Naive thymus-derived CD4-positive, alpha-beta T cell (primary cell): ENCODE results near the gene DGKE. TPM values are rescaled to one million over a fixed set of nuclear protein-coding genes. Genes with fewer than 3 reads are reported as not detected.

ENCODE experiments used
- ATAC-seq: fragments of 150-1000 bp; cut with Tn5 transposase; 2 replicates; pipeline ENCODE4 v1.10.0; 2021; ENCODE audit warnings: mild to moderate bottlenecking, moderate library complexity
- CTCF ChIA-PET: fragments of 350-600 bp; sonication (Branson Sonifier 250); formaldehyde crosslinking; loops from one replicate; lab custom pipeline; 2021; ENCODE audit warnings: antibody characterized with exemption; lab: Charles Lee
- POLR2A ChIA-PET: fragments of 350-600 bp; sonication (Branson Sonifier 250); formaldehyde crosslinking; loops from one replicate; lab custom pipeline; 2021; ENCODE audit warnings: antibody characterized with exemption, inconsistent platforms; lab: Charles Lee
- DNase-seq, 9 donors: peaks; one replicate each; pipeline versions ENCODE4 v3.0.0 to v3.0.0-alpha.2; 2020 to 2022; ENCODE audit warnings: mixed read lengths in 1 of 9
- H3K27ac ChIP-seq: one replicate; pipeline ENCODE4 v1.7.0; 2013; ENCODE audit warnings: mild to moderate bottlenecking, low read depth, low read length, moderate library complexity
- H3K27me3 ChIP-seq, 2 donors: one replicate each; pipeline ENCODE4 v1.7.0; 2013; ENCODE audit warnings: low read length in 2 of 2, mild to moderate bottlenecking in 2 of 2, moderate library complexity in 2 of 2; ENCODE audit not compliant: control insufficient read depth in 2 of 2, insufficient read depth in 2 of 2
- H3K36me3 ChIP-seq, 3 experiments: 1 replicate in 2 of 3; 2 replicates in 1 of 3; pipeline ENCODE4 v1.7.0; 2013; ENCODE audit warnings: low read length in 3 of 3, mild to moderate bottlenecking in 3 of 3, moderate library complexity in 1 of 3; ENCODE audit not compliant: insufficient read depth in 3 of 3, control insufficient read depth in 2 of 3
- H3K4me1 ChIP-seq, 2 donors: one replicate each; pipeline ENCODE4 v1.7.0; 2013; ENCODE audit warnings: low read length in 2 of 2, mild to moderate bottlenecking in 2 of 2, moderate library complexity in 1 of 2; ENCODE audit not compliant: control insufficient read depth in 2 of 2, insufficient read depth in 2 of 2
- H3K4me3 ChIP-seq: 2 replicates; pipeline ENCODE4 v1.7.0; 2013; ENCODE audit warnings: mild to moderate bottlenecking, low read length
- H3K9me3 ChIP-seq, 3 experiments: 1 replicate in 2 of 3; 2 replicates in 1 of 3; pipeline ENCODE4 v1.7.0; 2013; ENCODE audit warnings: low read length in 3 of 3; ENCODE audit not compliant: control insufficient read depth in 2 of 3
- H3K27ac Mint-ChIP-seq, 9 donors: one replicate each; pipeline ENCODE4 v1.8.0; 2020 to 2022; ENCODE audit warnings: mixed read lengths in 9 of 9, mild to moderate bottlenecking in 8 of 9, moderate library complexity in 5 of 9, inconsistent platforms in 2 of 9
- H3K27me3 Mint-ChIP-seq, 5 donors: one replicate each; pipeline ENCODE4 v1.8.0; 2021 to 2022; ENCODE audit warnings: mixed read lengths in 5 of 5, mild to moderate bottlenecking in 1 of 5
- H3K36me3 Mint-ChIP-seq, 5 donors: one replicate each; pipeline ENCODE4 v1.8.0; 2020 to 2022; ENCODE audit warnings: mixed read lengths in 5 of 5, mild to moderate bottlenecking in 3 of 5, inconsistent platforms in 1 of 5
- H3K4me1 Mint-ChIP-seq, 7 donors: one replicate each; pipeline ENCODE4 v1.8.0; 2020 to 2022; ENCODE audit warnings: mixed read lengths in 7 of 7, mild to moderate bottlenecking in 3 of 7, inconsistent platforms in 1 of 7
- H3K4me3 Mint-ChIP-seq, 10 donors: one replicate each; pipeline ENCODE4 v1.8.0; 2020 to 2022; ENCODE audit warnings: mild to moderate bottlenecking in 10 of 10, mixed read lengths in 10 of 10, moderate library complexity in 6 of 10, inconsistent platforms in 2 of 10
- H3K9me3 Mint-ChIP-seq, 11 donors: one replicate each; pipeline ENCODE4 v1.8.0; 2020 to 2022; ENCODE audit warnings: mixed read lengths in 11 of 11, mild to moderate bottlenecking in 4 of 11, inconsistent platforms in 1 of 11, moderate library complexity in 1 of 11
- intact Hi-C, 2 donors: fragments of 100-400 bp; cut with micrococcal nuclease; formaldehyde crosslinking; loops; one replicate each; pipeline ENCODE4 v1.15.1; 2023
- polyA plus RNA-seq, 2 donors: library from polyadenylated mRNA; unstranded; fragments of 300-500 nt; fragmentation: Illumina TruSeq; gene quantifications; one replicate each; pipeline ENCODE4 v1.2.3, GENCODE V29; 2021
- total RNA-seq, 6 experiments: library from RNA in 5 of 6; stranded (reverse) in 5 of 6; gene quantifications; 1 replicate in 5 of 6; 2 replicates in 1 of 6; pipeline ENCODE4 v1.2.3 and lab custom pipeline; 2021 to 2026

Gene DGKE
- total and polyA plus RNA-seq, 7 experiments from 2014 or later: 5.0 to 39.2 (median 24.0) TPM

DNA sequence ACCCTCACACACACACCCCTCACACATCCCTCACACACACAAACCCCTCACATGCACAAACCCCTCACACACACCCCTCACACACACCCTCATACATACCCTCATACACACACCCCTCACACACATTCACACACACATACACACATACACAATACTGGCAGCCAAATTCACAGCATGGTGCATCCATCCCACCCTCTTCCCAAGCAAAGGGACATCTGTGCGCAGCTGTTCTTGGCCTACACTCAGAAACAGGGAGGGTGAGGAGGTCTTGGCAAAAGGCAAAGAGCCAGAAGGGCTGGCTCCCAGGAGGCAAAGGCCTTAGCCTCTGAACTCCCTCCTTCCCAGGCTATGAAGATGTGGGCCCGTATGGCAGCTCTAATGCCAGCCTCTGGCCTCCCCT is 23.6 kb upstream of the DGKE start:
- Histone ChIP-seq H3K27ac (no peak overlapping the region), H3K36me3 (peaks cover 0 to 6% (median 0%) of the 10 kb centered on the region in 3 experiments), H3K4me1 (no peaks in the 10 kb centered on the region), H3K4me3 (no peak overlapping the region), H3K27me3 (no peaks in the 10 kb centered on the region), H3K9me3 (no peaks in the 10 kb centered on the region)
- DNase-seq (no peak), ATAC-seq (peak; percentile 24)
- intact Hi-C loops: no loop called here
- no peaks in the 10 kb centered on the region for H3K9me3 Mint-ChIP-seq
- H3K27me3 Mint-ChIP-seq: peaks cover 0 to 2% (median 0%) of the 10 kb centered on the region in 5 donors
- H3K27ac Mint-ChIP-seq: no peak overlapping the region
- ChIA-PET POLR2A (no interaction called here), CTCF (no interaction called here)
- H3K4me1 Mint-ChIP-seq: peaks cover 0 to 2% (median 0%) of the 10 kb centered on the region in 7 donors
- no peak overlapping the region for H3K4me3 Mint-ChIP-seq
- peaks cover 0 to 22% (median 10%) of the 10 kb centered on the region in 5 donors for H3K36me3 Mint-ChIP-seq

DNA sequence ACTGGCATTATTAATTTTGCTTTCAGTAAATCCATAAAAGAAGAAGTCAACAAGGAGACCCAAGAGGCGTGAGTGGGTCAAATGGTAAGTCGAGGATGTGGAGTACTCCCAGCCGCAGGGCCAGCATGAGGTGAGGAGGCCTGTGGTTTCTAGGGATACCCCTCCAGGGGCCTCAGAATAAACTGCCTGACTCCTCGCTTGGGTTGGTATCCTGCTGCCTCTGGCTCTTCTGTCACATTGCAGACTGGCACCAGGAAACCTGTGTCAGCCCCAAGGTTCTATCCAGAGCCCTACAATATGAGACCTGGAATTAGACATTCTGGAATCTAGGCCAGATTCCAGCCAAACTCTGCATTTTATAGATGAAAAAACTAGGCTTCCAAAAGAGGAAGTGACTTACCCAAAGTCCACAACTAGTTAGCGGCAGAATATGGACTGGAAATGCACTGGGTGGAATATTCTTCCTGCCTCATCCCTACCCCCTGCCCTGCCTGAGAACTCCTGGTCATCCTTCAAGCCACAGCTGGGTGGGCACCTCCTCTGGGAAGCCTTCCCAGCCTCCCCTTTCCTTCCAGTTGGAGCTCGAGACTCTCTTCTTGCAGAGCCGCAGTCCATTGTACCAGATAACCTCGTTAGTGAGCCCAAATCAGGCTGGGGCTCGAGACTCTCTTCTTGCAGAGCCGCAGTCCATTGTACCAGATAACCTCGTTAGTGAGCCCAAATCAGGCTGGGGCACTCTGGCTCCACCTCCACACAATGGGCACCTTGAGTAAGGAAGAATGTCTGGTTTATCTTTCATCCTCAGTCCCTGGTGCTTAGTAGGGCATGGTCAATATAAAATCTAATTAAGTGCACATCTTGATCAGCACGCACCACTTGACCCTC is 22.8 kb upstream of the DGKE start:
- peaks cover 0 to 27% (median 14%) of the 10 kb centered on the region in 5 donors for H3K36me3 Mint-ChIP-seq

DNA sequence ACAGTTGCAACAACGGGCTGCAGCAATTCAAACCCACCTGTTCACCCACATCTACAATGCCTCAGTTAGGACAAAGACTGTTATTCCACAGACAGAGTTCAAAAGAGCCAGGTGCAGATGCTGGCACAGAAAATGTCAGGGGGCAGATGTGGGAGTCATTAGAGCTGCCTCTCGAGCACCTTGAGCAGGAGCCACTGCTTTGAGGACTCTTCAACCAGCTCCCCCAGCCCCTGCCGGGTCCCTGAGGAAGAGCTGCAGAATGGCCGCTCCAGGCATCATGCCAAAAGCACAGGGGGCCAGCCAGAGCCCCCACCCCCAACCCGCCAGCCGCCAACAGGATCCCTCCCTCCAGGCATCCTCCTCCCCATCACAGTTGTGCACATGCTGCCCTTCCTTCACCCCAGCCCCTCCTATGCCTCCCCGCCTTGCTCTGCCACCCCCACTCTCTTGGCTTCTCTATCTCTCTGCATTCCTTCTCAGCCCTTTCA is 21.0 kb upstream of the DGKE start:
- intact Hi-C loops: no loop called here
- ATAC-seq: no peak

More for the DNA sequence above, 22.8 kb upstream of the DGKE start:
- no peak for DNase-seq
- ChIA-PET CTCF (no interaction called here), POLR2A (no interaction called here)
- H3K27ac ChIP-seq: no peak overlapping the region
- peaks cover 0 to 6% (median 0%) of the 10 kb centered on the region in 3 experiments for H3K36me3 ChIP-seq
- no peaks in the 10 kb centered on the region for H3K9me3 ChIP-seq
- Mint-ChIP-seq H3K27ac (no peak overlapping the region), H3K9me3 (no peaks in the 10 kb centered on the region), H3K4me1 (peaks cover 0 to 2% (median 0%) of the 10 kb centered on the region in 7 donors), H3K27me3 (peaks cover 0 to 2% (median 0%) of the 10 kb centered on the region in 5 donors), H3K4me3 (no peak overlapping the region)
- ATAC-seq: no peak
- intact Hi-C loops: no loop called here
- no peaks in the 10 kb centered on the region for H3K4me1 ChIP-seq
- no peaks in the 10 kb centered on the region for H3K27me3 ChIP-seq
- no peak overlapping the region for H3K4me3 ChIP-seq

DNA sequence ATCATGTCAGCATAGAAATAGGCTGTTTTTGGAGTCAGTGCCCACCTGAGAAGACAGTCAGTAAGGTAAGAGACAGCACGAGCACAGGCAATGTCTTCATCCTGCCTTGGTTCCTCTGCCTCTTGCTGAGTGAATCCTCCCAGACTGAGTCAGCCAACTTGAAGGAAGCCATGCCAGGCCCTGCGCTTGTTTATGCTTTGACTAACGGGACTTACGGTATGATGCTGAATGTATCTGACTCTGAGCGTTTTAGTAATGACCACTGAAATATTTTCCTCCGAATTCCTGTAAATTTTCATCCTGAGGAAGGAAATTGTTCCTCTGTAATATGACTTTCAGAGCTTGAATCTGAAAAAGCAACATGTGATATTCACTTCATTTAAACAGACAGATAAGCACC is 18.2 kb upstream of the DGKE start:
- peaks cover 5 to 9% (median 6%) of the 10 kb centered on the region in 7 donors for H3K4me1 Mint-ChIP-seq
- POLR2A ChIA-PET: no interaction called here

More for the DNA sequence above, 21.0 kb upstream of the DGKE start:
- H3K9me3 Mint-ChIP-seq: no peaks in the 10 kb centered on the region
- H3K4me1 ChIP-seq: no peaks in the 10 kb centered on the region
- no peaks in the 10 kb centered on the region for H3K27me3 ChIP-seq
- H3K36me3 ChIP-seq: peaks cover 0 to 6% (median 0%) of the 10 kb centered on the region in 3 experiments
- no peak overlapping the region for H3K27ac Mint-ChIP-seq
- H3K27me3 Mint-ChIP-seq: peaks cover 0 to 2% (median 0%) of the 10 kb centered on the region in 5 donors
- H3K4me1 Mint-ChIP-seq: peaks cover 0 to 2% (median 0%) of the 10 kb centered on the region in 7 donors
- ChIA-PET CTCF (no interaction called here), POLR2A (no interaction called here)
- no peak overlapping the region for H3K4me3 ChIP-seq
- no peaks in the 10 kb centered on the region for H3K9me3 ChIP-seq
- no peak overlapping the region for H3K27ac ChIP-seq
- no peak overlapping the region for H3K4me3 Mint-ChIP-seq
- peaks cover 0 to 25% (median 8%) of the 10 kb centered on the region in 5 donors for H3K36me3 Mint-ChIP-seq
- DNase-seq: no peak

DNA sequence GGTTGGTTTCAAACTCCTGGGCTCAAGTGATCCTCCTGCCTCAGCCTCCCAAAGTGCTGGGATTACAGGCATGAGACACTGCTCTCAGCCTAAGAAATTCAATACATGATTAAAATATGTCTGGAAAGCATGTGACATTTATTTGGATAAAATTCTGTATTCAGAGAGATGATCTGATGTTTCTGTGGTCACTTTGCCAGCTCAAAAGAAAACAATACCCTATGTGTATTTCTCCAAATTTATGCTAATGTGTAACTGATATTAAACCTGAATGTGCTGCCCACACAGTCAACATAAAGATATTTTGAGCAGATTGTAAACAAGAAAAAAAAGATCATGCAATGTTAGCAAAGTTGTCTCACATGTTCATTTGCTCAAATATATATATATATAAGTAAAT is 16.9 kb upstream of the DGKE start:
- no peak overlapping the region for H3K27ac Mint-ChIP-seq
- H3K36me3 Mint-ChIP-seq: peaks cover 0 to 25% (median 8%) of the 10 kb centered on the region in 5 donors
- DNase-seq (no peak), ATAC-seq (no peak)
- ChIA-PET POLR2A (interaction anchor here (0.7 kb wide), 1 partner anchor 204 kb away, joined by 3 read pairs; no protein-coding TSS in a partner anchor), CTCF (interaction anchor here (0.6 to 1.0 kb wide), 3 partner anchors 8 to 136 kb away, joined by 3 read pairs; partner anchors contain the start of gene DGKE)
- Histone ChIP-seq H3K36me3 (peaks cover 0 to 6% (median 0%) of the 10 kb centered on the region in 3 experiments), H3K4me3 (no peak overlapping the region), H3K9me3 (no peaks in the 10 kb centered on the region), H3K27me3 (no peaks in the 10 kb centered on the region), H3K4me1 (no peaks in the 10 kb centered on the region), H3K27ac (no peak overlapping the region)
- peaks cover 0 to 2% (median 0%) of the 10 kb centered on the region in 5 donors for H3K27me3 Mint-ChIP-seq
- no peaks in the 10 kb centered on the region for H3K9me3 Mint-ChIP-seq
- intact Hi-C loops: no loop called here
- H3K4me1 Mint-ChIP-seq: peaks cover 5 to 9% (median 6%) of the 10 kb centered on the region in 7 donors
- no peak overlapping the region for H3K4me3 Mint-ChIP-seq

More for the DNA sequence above, 18.2 kb upstream of the DGKE start:
- H3K36me3 Mint-ChIP-seq: peaks cover 0 to 25% (median 8%) of the 10 kb centered on the region in 5 donors
- Histone ChIP-seq H3K27ac (no peak overlapping the region), H3K4me1 (no peaks in the 10 kb centered on the region), H3K4me3 (no peak overlapping the region), H3K27me3 (no peaks in the 10 kb centered on the region), H3K9me3 (no peaks in the 10 kb centered on the region), H3K36me3 (peaks cover 0 to 6% (median 0%) of the 10 kb centered on the region in 3 experiments)
- H3K27ac Mint-ChIP-seq: no peak overlapping the region
- CTCF ChIA-PET: interaction anchor here (1.1 kb wide), 1 partner anchor 165 kb away, joined by 3 read pairs; no protein-coding TSS in a partner anchor
- H3K27me3 Mint-ChIP-seq: peaks cover 0 to 2% (median 0%) of the 10 kb centered on the region in 5 donors
- no peaks in the 10 kb centered on the region for H3K9me3 Mint-ChIP-seq
- H3K4me3 Mint-ChIP-seq: no peak overlapping the region
- ATAC-seq: no peak
- DNase-seq: no peak
- intact Hi-C loops: no loop called here

DNA sequence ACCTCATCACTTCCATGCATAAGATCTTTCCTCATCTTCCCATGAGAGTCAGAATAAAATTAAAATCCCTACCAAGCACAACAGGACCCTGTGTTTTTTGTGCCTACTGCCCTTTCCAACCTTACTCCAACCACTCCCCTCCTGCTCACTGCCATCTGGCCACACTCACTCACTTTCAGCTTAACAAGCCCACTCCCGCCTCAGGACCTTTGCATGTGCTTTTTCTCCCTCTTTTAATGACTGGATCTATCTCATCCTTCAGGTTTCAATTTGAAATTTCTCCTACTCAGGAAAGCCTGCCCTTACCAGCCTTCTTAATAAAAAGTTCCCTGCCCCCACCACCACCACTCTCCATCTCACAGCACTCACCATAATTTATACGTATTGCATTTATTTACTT is 14.9 kb upstream of the DGKE start:
- peaks cover 0 to 24% (median 3%) of the 10 kb centered on the region in 5 donors for H3K36me3 Mint-ChIP-seq
- no peak overlapping the region for H3K27ac ChIP-seq
- no peaks in the 10 kb centered on the region for H3K9me3 ChIP-seq
- peaks cover 0 to 6% (median 0%) of the 10 kb centered on the region in 3 experiments for H3K36me3 ChIP-seq
- ChIA-PET CTCF (interaction anchor here (0.6 to 5.2 kb wide), 13 partner anchors 10 to 1865 kb away, joined by 3 to 54 read pairs (median 4); partner anchors contain the start of gene DGKE), POLR2A (interaction anchor here (0.9 to 5.2 kb wide), 2 partner anchors 15 to 123 kb away, joined by 4 to 30 read pairs; partner anchors contain the start of genes C17orf67 and DGKE)
- H3K27me3 ChIP-seq: no peaks in the 10 kb centered on the region
- peaks cover 5 to 9% (median 6%) of the 10 kb centered on the region in 7 donors for H3K4me1 Mint-ChIP-seq
- no peaks in the 10 kb centered on the region for H3K27me3 Mint-ChIP-seq
- no peaks in the 10 kb centered on the region for H3K9me3 Mint-ChIP-seq
- no peak overlapping the region for H3K4me3 Mint-ChIP-seq
- no peak for DNase-seq
- no peak overlapping the region for H3K4me3 ChIP-seq
- H3K4me1 ChIP-seq: no peaks in the 10 kb centered on the region
- peak overlapping the region in 2 of 9 donors; percentile 18 to 48 for H3K27ac Mint-ChIP-seq
- no peak for ATAC-seq
- intact Hi-C loops: loop anchor here (1.0 kb wide), 6 partner anchors 14 to 191 kb away; partner anchors contain the start of genes C17orf67 (in 2 of the 2), COIL (in 2 of the 2) and TRIM25 (in 1 of the 2)
